Activated CD8-positive, alpha-beta memory T cell treated with anti-CD3 and anti-CD28 coated beads, Interleukin-2, amount 50 U/mL, for 24 hours (primary cell): ENCODE results near the gene DCAF17.
A peak's percentile ranks its signal among the peaks of the same experiment; 100 is the strongest.
"Not testable (repeated sequence)": the region's sequence is repeated elsewhere in the genome, so short reads cannot be mapped to it uniquely, and the experiment has no call there.

ENCODE experiments used
- DNase-seq: peaks from one replicate; pipeline ENCODE4 v3.0.0-alpha.2; 2020; ENCODE audit errors: extremely low read depth

DCAF17 gene

DNA sequence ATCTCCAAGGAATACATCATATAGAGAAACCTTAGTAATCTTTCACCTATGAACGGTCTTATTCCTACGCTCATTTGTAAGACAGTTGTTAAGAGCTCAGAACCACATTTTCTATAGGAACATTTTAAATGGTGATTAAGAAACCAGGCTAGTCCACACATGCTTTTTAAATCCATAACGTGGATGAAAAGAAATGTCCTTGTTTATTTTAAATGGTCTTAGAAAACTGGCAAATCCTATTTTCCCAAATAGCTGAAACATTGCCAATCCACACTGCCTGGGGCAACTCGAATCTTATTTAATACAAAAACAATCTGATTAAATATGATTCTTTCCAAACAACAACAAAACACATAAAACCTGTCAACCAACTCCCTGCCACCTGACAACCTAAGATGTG, 23.9 kb upstream of the DCAF17 start:
- no peak for DNase-seq

- no peak for DNase-seq
Observed at GRCh38 chr2:171410624-171411023, 23.4 kb upstream of the DCAF17 start.

GRCh38 chr2:171411214-171411613, 22.8 kb upstream of the DCAF17 start:
- no peak for DNase-seq

DNA sequence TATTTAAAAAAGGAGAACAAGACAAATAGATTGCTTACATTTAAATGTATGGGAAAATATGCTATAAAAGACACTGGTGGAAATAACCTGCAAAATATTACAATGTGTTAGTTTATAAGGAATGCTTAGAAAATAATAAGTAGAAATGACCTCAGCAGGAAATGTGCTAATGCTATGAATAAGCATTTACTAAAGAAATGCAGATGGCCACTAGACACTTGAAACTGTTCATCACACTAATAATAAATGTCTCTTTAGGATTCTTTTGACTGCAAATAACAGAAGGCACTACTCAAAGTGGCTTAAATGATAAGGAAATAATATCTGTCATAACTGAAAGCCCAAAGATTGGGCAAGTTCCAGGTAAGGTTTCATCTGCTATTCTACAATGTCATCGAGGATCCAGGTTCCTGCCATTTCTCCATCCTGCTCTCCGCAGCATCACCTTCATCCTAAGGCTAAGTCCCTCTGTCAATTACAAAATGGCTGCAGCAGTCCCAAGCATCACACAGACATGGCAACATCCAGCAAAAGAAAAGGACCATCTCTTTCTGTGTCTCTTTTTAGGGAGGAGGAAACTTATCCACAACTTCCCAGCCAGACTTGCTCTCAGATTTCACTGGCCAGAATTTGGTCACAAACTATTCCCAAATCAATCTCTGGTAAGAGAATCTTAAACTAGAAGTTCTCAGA, 22.1 kb upstream of the DCAF17 start:
- no peak for DNase-seq

- no peak for DNase-seq
Observed at GRCh38 chr2:171412571-171413175, 21.4 kb upstream of the DCAF17 start.

- DNase-seq: not testable (repeated sequence)
Observed at GRCh38 chr2:171414645-171415044, 19.4 kb upstream of the DCAF17 start.

GRCh38 chr2:171416009-171416926, 17.8 kb upstream of the DCAF17 start:
- peak; percentile 71 for DNase-seq

DNA sequence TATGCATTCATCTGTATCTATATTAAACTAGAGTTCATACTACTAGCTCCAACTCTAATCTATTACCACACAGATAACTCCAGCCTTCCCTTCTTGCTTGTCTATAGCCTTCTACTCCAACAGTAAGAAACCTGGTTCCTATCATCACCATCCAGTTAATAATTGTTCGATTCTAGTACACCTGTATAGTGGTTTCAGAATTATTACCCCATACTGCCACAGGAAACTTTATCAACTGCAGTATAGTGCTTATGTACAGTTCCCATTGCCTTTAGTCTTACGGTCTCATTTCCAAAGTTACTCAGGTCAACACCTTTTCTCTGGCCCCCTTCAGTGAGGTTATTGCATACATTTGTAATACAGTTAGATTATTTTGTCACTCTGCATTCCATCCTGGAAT, 14.7 kb upstream of the DCAF17 start:
- no peak for DNase-seq

- no peak for DNase-seq
Observed at GRCh38 chr2:171420728-171421563, 13.1 kb upstream of the DCAF17 start.

- not testable (repeated sequence) for DNase-seq
Observed at GRCh38 chr2:171422710-171423495, 11.1 kb upstream of the DCAF17 start.

DNA sequence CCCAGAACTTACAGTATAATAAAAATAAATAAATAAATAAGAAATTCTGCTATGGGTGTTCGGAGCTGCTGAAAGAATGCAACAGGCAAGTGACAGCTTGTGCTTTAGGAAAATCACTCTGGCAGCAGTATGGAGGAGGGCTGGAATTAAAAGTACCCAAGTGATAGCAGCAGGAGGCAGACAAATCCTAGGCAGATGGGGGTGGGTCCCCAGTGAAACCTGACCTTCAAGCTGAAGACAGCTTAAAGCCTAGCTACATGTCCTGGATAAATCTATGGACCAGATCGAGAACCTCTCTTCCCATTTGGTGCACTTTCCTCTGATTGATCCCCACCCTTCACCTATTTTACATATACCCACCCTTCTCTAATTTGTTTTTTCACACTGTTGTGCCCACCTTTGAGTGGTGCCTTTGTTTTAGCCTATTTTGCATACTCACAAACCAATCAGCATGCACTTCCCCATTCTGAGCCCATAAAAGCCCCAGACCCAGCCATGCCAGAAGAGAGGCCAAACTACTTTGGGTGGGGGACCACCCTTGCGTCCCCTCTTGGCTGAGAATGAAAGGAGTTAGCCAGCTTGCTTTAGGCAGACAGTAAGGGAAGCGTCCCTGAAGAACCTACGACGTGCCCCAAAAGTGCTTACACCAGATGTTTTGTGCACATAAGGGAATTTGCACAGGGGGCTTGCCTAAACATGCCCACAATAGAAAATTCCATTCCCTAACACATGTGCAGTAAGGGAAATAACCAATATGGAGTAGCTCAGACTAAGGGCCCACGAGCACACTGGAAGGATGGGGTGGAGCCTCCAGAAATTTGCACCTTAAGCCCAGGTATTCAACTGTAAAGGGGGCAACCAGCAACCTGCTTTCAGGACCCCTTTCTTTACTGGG, 3.3 kb upstream of the DCAF17 start:
- no peak for DNase-seq

DNA sequence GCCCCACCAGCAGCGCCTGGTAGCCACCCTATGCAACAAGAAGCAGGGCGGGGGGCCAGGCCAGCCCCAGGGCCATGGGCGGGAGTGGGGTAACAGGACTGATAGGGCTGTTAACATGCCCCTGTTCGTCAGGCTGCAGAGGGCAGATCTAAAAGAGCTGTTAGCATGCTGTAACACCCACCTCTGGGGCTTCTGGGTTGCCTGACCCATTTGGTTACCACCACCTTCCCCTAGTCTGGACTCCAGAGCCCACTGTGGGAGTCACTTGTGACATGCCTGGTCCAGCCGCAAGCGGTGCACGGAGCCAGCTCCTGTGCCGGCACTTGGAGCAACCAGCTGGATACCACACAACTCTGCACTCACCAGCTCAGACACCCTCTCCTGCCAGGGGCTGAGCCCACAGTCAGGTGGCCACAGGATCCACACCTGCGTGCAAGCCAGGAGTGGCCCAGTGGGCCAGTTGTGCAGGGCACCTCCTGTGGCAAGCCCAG, 2.3 kb upstream of the DCAF17 start:
- DNase-seq: no peak

- no peak for DNase-seq
Observed at GRCh38 chr2:171432206-171432968, 1.6 kb upstream of the DCAF17 start.

DNA sequence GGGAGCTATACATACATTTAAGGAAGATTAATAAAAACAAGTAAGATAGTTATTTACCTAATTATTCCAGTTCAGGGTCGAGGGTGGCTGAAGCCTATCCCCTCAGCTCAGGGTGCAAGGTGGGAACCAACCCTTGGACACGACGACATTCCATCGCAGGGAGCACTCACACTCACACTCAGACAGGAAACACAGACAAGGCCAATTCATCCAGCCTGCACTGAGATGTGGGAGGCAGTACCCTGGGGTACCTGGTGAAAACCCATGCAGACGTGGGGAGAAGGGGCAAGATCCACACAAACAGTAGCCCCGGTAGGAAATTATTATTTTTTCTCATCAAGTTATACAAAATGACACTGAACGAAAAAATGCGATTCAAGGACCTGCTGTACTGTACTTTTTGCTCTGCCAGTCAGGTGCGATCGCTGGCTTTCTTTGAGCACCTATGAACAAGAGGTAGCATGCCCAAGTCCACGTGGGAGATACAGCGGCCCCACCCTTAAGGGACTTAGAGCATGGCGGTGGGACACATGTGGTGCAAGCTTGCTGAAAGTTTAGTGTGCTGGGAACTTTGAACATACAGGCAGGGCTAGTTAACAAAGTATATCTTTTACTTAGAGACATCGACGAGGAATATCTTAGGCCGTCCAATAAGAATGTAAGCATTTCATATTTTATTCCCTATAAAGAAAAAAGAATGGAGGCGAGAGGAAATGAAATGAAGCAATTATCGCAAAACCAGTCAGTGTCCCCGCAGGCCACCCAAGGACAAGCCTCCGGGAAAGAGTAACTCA, 860 bp upstream of the DCAF17 start:
- DNase-seq: no peak

DNA sequence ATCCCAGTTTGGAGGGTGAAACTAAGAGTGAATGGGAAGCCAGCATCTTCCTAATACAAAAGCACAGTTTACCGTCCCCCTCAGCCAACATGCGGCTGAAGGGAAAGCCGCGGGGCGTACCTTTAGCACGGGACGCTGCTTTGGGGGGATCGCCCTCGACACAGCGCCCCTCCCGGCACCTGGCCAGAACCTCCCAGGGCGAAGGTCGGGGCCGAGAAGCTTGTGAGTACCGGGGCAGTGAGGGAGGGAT, 338 bp upstream of the DCAF17 start, which contains the start of gene METTL8:
METTL8 (minus strand) TSS at position 228 of the 250 bp plus-strand sequence. CDS start 41,805 bp downstream, outside the sequence.
- no peak for DNase-seq

GRCh38 chr2:171436307-171436706, 2.3 kb downstream of the DCAF17 start:
- no peak for DNase-seq

DNA sequence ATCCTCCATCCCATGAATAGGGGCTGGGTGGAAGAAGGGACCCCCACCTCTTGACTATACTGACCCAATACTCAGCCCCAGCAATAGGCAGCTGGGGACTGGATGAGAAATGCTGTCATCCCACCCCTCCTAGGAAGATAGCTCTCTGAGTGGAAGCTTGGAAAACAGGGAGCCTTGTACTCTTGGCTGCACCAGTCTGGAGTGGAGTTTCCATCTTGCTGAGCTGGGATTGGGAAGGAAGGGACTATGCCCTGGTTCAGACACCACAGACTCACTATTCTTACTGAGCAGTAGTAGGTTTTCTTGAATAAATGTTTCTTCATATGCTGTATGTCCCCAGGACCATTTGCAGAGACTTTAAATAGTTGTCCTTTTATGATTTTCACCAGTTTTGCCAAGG, 7.4 kb downstream of the DCAF17 start:
- no peak for DNase-seq

- no peak for DNase-seq
Observed at GRCh38 chr2:171447675-171448074, 13.6 kb downstream of the DCAF17 start.
